Motor neuron (in vitro differentiated cells): Measurements from ENCODE around the gene ELP4. TPM values are rescaled to one million over a fixed set of nuclear protein-coding genes. Genes with fewer than 3 reads are reported as not detected.

ENCODE experiments used
- ATAC-seq, 8 experiments: fragments of 200-7000 bp; cut with Tn5 transposase; replicated peaks in 6 of 8; 2 replicates each; pipeline ENCODE4 v1.8.0; 2021; ENCODE audit warnings: mild to moderate bottlenecking in 8 of 8, moderate library complexity in 8 of 8
- H3K27ac ChIP-seq, 2 donors: fragments of 250-450 bp; sonication (Bioruptor Pico); 2 replicates each; pipeline ENCODE4 v1.9.0; 2021; ENCODE audit warnings: antibody characterized with exemption in 2 of 2, mild to moderate bottlenecking in 2 of 2, moderate library complexity in 1 of 2
- H3K4me1 ChIP-seq, 2 donors: fragments of 250-450 bp; sonication (Bioruptor Pico); replicated peaks in 1 of 2; 2 replicates each; pipeline ENCODE4 v1.6.1; 2021; ENCODE audit warnings: antibody characterized with exemption in 2 of 2, mild to moderate bottlenecking in 2 of 2, moderate library complexity in 1 of 2
- H3K4me3 ChIP-seq, 5 donors: fragments of 250-450 bp; sonication (Bioruptor Pico); 2 replicates each; pipeline ENCODE4 v1.9.0; 2021; ENCODE audit warnings: antibody characterized with exemption in 5 of 5, mild to moderate bottlenecking in 5 of 5, moderate library complexity in 4 of 5
- WGBS, 10 experiments: fragments of 450-650 bp; shearing (Covaris generic); methylation state at CpG; one replicate each; pipeline ENCODE4 v1.0.0; 2022; 5-methylcytosine and 5-hydroxymethylcytosine counted together
- in situ Hi-C, 9 experiments: fragments of 400-800 bp; cut with MboI; loops; one replicate each; pipeline ENCODE4 v1.15.0; 2021; ENCODE audit warnings: low sequenced_read_pairs in 9 of 9, low pct_unique_long_range_greater_than_20kb in 2 of 9; ENCODE audit not compliant: unreplicated experiment in 9 of 9
- total RNA-seq, 8 experiments: library from RNA; unstranded; fragments of 300-600 nt; gene quantifications; 2 replicates each; pipeline versions ENCODE4 v1.2.3 to v1.2.4, GENCODE V29; 2022

Gene ELP4
- total RNA-seq, 8 experiments from 2014 or later, result 12.1 to 45.9 (median 28.9) TPM

GRCh38 chr11:31802990-31803812 is 293.6 kb downstream of the ELP4 start:
- Histone ChIP-seq H3K27ac (no peak overlapping the region), H3K4me3 (peak overlapping the region; percentile 46 to 75 (median 60)), H3K4me1 (peaks cover 50 to 54% of the 10 kb centered on the region in 2 donors)
- no peak for ATAC-seq
- WGBS, 10 experiments, result 0 to 85% (median 18%) methylated on average over 1 to 16 of the region's 24 CpGs; no CpG with 5 or more reads in 2 of the 10 experiments
- in situ Hi-C loops, result no loop called here

- ATAC-seq, result peak in 1 of 8 experiments; percentile 15
- Histone ChIP-seq H3K27ac (peak overlapping the region in 1 of 2 donors; percentile 50), H3K4me1 (peaks cover 43 to 48% of the 10 kb centered on the region in 2 donors)
Observed at GRCh38 chr11:31803813-31804311, 294.3 kb downstream of the ELP4 start.

GRCh38 chr11:31804312-31805036 is 294.9 kb downstream of the ELP4 start:
- peak in 6 of 8 experiments; percentile 9 to 37 (median 27) for ATAC-seq
- in situ Hi-C loops, result no loop called here
- WGBS, 10 experiments, result 0 to 27% (median 7%) methylated on average over 2 to 22 of the region's 41 CpGs; no CpG with 5 or more reads in 3 of the 10 experiments
- H3K4me3 ChIP-seq, result peak overlapping the region; percentile 46 to 75 (median 60)
- H3K27ac ChIP-seq, result peak overlapping the region; percentile 26 to 50
- H3K4me1 ChIP-seq, result peaks cover 40 to 42% of the 10 kb centered on the region in 2 donors

More at GRCh38 chr11:31803813-31804311, 294.3 kb downstream of the ELP4 start:
- 0 to 60% (median 12%) methylated on average over 1 to 13 of the region's 13 CpGs; no CpG with 5 or more reads in 1 of the 10 experiments for WGBS, 10 experiments
- H3K4me3 ChIP-seq, result peak overlapping the region; percentile 46 to 75 (median 60)
- in situ Hi-C loops, result no loop called here

- H3K27ac ChIP-seq, result peak overlapping the region; percentile 6 to 10
- H3K4me1 ChIP-seq, result peaks cover 33 to 39% of the 10 kb centered on the region in 2 donors
- peak overlapping the region; percentile 46 to 75 (median 60) for H3K4me3 ChIP-seq
- in situ Hi-C loops, result no loop called here
- peak in 7 of 8 experiments; percentile 14 to 42 (median 35) for ATAC-seq
- 0 to 30% (median 14%) methylated on average over 2 to 13 of the region's 51 CpGs; no CpG with 5 or more reads in 3 of the 10 experiments for WGBS, 10 experiments
Observed at GRCh38 chr11:31805037-31805628, 295.6 kb downstream of the ELP4 start.

- ATAC-seq, result peak in 5 of 8 experiments; percentile 2 to 37 (median 31)
Observed at GRCh38 chr11:31805629-31806185, 296.1 kb downstream of the ELP4 start.

GRCh38 chr11:31806186-31806927 is 296.8 kb downstream of the ELP4 start:
- in situ Hi-C loops, result no loop called here
- 0 to 60% (median 25%) methylated on average over 1 to 15 of the region's 36 CpGs; no CpG with 5 or more reads in 4 of the 10 experiments for WGBS, 10 experiments
- Histone ChIP-seq H3K4me1 (peaks cover 29 to 34% of the 10 kb centered on the region in 2 donors), H3K4me3 (peak overlapping the region; percentile 46 to 75 (median 60)), H3K27ac (peak overlapping the region; percentile 25 to 49)
- no peak for ATAC-seq

More at GRCh38 chr11:31805629-31806185, 296.1 kb downstream of the ELP4 start:
- Histone ChIP-seq H3K27ac (peak overlapping the region; percentile 25 to 49), H3K4me3 (peak overlapping the region; percentile 46 to 75 (median 60)), H3K4me1 (peaks cover 29 to 34% of the 10 kb centered on the region in 2 donors)
- WGBS, 10 experiments, result 4 to 39% (median 10%) methylated on average over 2 to 4 of the region's 20 CpGs; no CpG with 5 or more reads in 7 of the 10 experiments
- in situ Hi-C loops, result no loop called here

- peaks cover 27 to 34% of the 10 kb centered on the region in 2 donors for H3K4me1 ChIP-seq
- ATAC-seq, result no peak
- no peak overlapping the region for H3K27ac ChIP-seq
- in situ Hi-C loops, result no loop called here
- H3K4me3 ChIP-seq, result peak overlapping the region; percentile 46 to 75 (median 60)
- 4 to 75% (median 31%) methylated on average over 2 to 11 of the region's 13 CpGs; no CpG with 5 or more reads in 3 of the 10 experiments for WGBS, 10 experiments
Observed at GRCh38 chr11:31806928-31807798, 297.6 kb downstream of the ELP4 start.

GRCh38 chr11:31807799-31808667 is 298.5 kb downstream of the ELP4 start:
- no peak for ATAC-seq
- peak overlapping the region; percentile 46 to 75 (median 60) for H3K4me3 ChIP-seq
- H3K4me1 ChIP-seq, result peaks cover 26 to 32% of the 10 kb centered on the region in 2 donors
- no peak overlapping the region for H3K27ac ChIP-seq
- in situ Hi-C loops, result no loop called here
- 0 to 66% (median 6%) methylated on average over 2 to 8 of the region's 9 CpGs; no CpG with 5 or more reads in 2 of the 10 experiments for WGBS, 10 experiments

- WGBS, 10 experiments, result 1 to 67% (median 11%) methylated on average over 6 to 20 of the region's 21 CpGs
- H3K4me1 ChIP-seq, result peaks cover 17 to 28% of the 10 kb centered on the region in 2 donors
Observed at GRCh38 chr11:31808721-31809540, 299.4 kb downstream of the ELP4 start.

GRCh38 chr11:31809541-31809856 is 299.9 kb downstream of the ELP4 start:
- in situ Hi-C loops, result no loop called here
- H3K27ac ChIP-seq, result peak overlapping the region in 1 of 2 donors; percentile 41
- no peak for ATAC-seq
- H3K4me3 ChIP-seq, result peak overlapping the region; percentile 46 to 75 (median 60)
- H3K4me1 ChIP-seq, result peaks cover 11 to 29% of the 10 kb centered on the region in 2 donors
- WGBS, 10 experiments, result 3 to 94% (median 37%) methylated on average over 3 to 6 of the region's 6 CpGs; no CpG with 5 or more reads in 2 of the 10 experiments

More at GRCh38 chr11:31808721-31809540, 299.4 kb downstream of the ELP4 start:
- Histone ChIP-seq H3K4me3 (peak overlapping the region; percentile 46 to 75 (median 60)), H3K27ac (no peak overlapping the region)
- no peak for ATAC-seq
- in situ Hi-C loops, result no loop called here
